GM12872 (cell line): Measurements from ENCODE around the gene IQCF6.

Source experiments
- TF ChIP-seq, protein P1 (sequence below): IDR thresholded peaks from 3 replicates; pipeline ENCODE4 v1.5.1; 2011; ENCODE audit warnings: low read depth, mild to moderate bottlenecking, low read length, moderate library complexity; ENCODE audit not compliant: insufficient read depth

IQCF6 gene

DNA sequence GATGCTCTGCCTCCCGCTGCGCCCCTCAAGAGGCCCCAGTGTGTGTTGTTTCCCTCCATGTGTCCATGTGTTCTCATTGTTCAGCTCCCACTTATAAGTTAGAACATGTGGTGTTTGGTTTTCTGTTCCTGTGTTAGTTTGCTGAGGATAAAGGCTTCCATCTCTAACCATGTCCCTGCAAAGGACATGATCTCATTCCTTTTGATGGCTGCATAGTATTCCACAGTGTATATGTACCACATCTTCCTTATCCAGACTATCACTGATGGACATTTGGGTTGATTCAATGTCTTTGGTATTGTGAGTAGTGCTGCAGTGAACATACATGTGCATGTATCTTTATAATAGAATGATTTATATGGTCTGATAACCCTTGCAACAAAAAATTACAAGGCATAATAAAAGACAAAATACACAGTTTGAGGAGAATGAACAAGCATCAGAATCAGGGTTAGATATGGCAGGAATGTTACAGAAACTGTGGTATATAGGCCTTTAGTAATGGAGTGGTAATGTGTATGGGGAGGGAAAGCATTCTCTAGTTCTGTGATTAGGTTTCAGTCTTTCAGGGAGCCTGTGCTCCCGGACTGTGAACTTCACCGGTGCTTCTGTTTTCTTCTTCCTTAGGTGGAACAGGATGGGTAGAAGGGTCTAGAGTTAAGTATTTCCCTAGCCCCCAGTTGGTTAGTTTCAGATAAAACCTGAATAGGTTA lies 45.0 kb downstream of the IQCF6 start:
- TF ChIP-seq, protein P1, sequence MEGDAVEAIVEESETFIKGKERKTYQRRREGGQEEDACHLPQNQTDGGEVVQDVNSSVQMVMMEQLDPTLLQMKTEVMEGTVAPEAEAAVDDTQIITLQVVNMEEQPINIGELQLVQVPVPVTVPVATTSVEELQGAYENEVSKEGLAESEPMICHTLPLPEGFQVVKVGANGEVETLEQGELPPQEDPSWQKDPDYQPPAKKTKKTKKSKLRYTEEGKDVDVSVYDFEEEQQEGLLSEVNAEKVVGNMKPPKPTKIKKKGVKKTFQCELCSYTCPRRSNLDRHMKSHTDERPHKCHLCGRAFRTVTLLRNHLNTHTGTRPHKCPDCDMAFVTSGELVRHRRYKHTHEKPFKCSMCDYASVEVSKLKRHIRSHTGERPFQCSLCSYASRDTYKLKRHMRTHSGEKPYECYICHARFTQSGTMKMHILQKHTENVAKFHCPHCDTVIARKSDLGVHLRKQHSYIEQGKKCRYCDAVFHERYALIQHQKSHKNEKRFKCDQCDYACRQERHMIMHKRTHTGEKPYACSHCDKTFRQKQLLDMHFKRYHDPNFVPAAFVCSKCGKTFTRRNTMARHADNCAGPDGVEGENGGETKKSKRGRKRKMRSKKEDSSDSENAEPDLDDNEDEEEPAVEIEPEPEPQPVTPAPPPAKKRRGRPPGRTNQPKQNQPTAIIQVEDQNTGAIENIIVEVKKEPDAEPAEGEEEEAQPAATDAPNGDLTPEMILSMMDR: no peak

DNA sequence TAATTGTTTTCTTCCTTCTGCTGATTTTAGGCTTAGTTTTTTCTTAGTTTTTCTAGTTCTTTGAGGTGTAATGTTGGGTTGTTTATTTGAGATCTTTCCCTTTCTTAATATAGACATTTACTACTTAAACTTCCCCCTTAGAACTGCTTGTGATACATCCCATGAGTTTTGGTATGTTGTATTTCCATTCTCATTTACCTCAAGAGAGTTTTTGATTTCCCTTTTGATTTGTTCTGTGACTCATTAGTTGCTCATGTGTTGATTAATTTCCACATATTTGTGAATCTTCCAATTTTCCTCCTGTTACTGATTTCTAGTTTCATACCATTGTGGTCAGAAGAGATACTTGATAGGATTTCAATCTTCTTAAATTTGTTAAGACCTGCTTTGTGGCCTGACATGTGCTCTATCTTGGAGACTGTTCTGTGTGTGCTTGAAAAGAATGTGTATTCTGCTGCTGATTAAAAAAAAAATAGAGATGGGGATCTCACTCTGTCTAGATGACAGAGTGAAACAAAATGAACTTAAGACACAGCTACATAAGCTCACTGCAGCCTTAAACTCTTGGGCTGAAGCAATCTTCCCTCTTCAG lies 49.9 kb downstream of the IQCF6 start:
- TF ChIP-seq, protein P1: no peak
